ENCODE data around the gene WDFY2.

The WDFY2 gene

GRCh38 chr13:51674276-51674675 is 90.0 kb downstream of the WDFY2 start:
- Histone ChIP-seq H3K9me3 (ENCODE audit: insufficient read depth, low read depth, low read length) (no peaks in the 10 kb centered on the region), H3F3A (ENCODE audit: low read depth) (no peaks in the 10 kb centered on the region), H3K79me2 (ENCODE audit: insufficient read depth, low read length) (peaks cover 33% of the 10 kb centered on the region), H3K9ac (ENCODE audit: low read depth, low read length, poor library complexity, severe bottlenecking) (no peak overlapping the region), H3K4me1 (ENCODE audit: insufficient read depth, low read length, poor library complexity, severe bottlenecking) (peaks cover 21% of the 10 kb centered on the region), H3K36me3 (ENCODE audit: insufficient read depth, low read length) (peaks cover 5% of the 10 kb centered on the region; the same call in 1 of the 2 replicates), H2AFZ (ENCODE audit: low read length) (no peak overlapping the region), H3K9me2 (replicated peaks; ENCODE audit: low read depth, low read length) (no peaks in the 10 kb centered on the region), H4K20me1 (ENCODE audit: insufficient read depth, low read length, poor library complexity, severe bottlenecking) (no peaks in the 10 kb centered on the region), H3K4me2 (ENCODE audit: low read depth, low read length, poor library complexity, severe bottlenecking) (no peak overlapping the region), H3K27me3 (ENCODE audit: insufficient read depth, low read length, poor library complexity, severe bottlenecking) (no peaks in the 10 kb centered on the region), H3K4me3 (ENCODE audit: low read length, poor library complexity, severe bottlenecking) (no peak overlapping the region)
- TF ChIP-seq EZH2phosphoT487 (IDR thresholded peaks at IDR 0.05; ENCODE audit: borderline replicate concordance) (no peak), CTCF (conservative IDR thresholded peaks at IDR 0.05; ENCODE audit: low read length) (no peak)

GRCh38 chr13:51675385-51675784 is 91.1 kb downstream of the WDFY2 start:
- Histone ChIP-seq H3K9ac (ENCODE audit: low read depth, low read length, poor library complexity, severe bottlenecking) (no peak overlapping the region), H3K9me3 (ENCODE audit: insufficient read depth, low read depth, low read length) (no peaks in the 10 kb centered on the region), H4K20me1 (ENCODE audit: insufficient read depth, low read length, poor library complexity, severe bottlenecking) (no peaks in the 10 kb centered on the region), H3K27me3 (ENCODE audit: insufficient read depth, low read length, poor library complexity, severe bottlenecking) (no peaks in the 10 kb centered on the region), H3K4me1 (ENCODE audit: insufficient read depth, low read length, poor library complexity, severe bottlenecking) (peaks cover 10% of the 10 kb centered on the region), H3F3A (ENCODE audit: low read depth) (no peaks in the 10 kb centered on the region), H3K4me3 (ENCODE audit: low read length, poor library complexity, severe bottlenecking) (no peak overlapping the region), H3K9me2 (replicated peaks; ENCODE audit: low read depth, low read length) (no peaks in the 10 kb centered on the region), H2AFZ (ENCODE audit: low read length) (no peak overlapping the region), H3K79me2 (ENCODE audit: insufficient read depth, low read length) (peaks cover 30% of the 10 kb centered on the region), H3K36me3 (ENCODE audit: insufficient read depth, low read length) (peaks cover 5% of the 10 kb centered on the region; the same call in 1 of the 2 replicates), H3K4me2 (ENCODE audit: low read depth, low read length, poor library complexity, severe bottlenecking) (no peak overlapping the region)
- no peak for TF ChIP-seq EZH2phosphoT487 (IDR thresholded peaks at IDR 0.05; ENCODE audit: borderline replicate concordance)
- no peak for TF ChIP-seq CTCF (conservative IDR thresholded peaks at IDR 0.05; ENCODE audit: low read length)

GRCh38 chr13:51675877-51676276 is 91.6 kb downstream of the WDFY2 start:
- no peak overlapping the region for H3K4me3 ChIP-seq (ENCODE audit: low read length, poor library complexity, severe bottlenecking)
- no peak overlapping the region for H2AFZ ChIP-seq (ENCODE audit: low read length)
- no peaks in the 10 kb centered on the region for H3K9me3 ChIP-seq (ENCODE audit: insufficient read depth, low read depth, low read length)
- no peaks in the 10 kb centered on the region for H3K27me3 ChIP-seq (ENCODE audit: insufficient read depth, low read length, poor library complexity, severe bottlenecking)
- H4K20me1 ChIP-seq (ENCODE audit: insufficient read depth, low read length, poor library complexity, severe bottlenecking), result no peaks in the 10 kb centered on the region
- TF ChIP-seq CTCF (conservative IDR thresholded peaks at IDR 0.05; ENCODE audit: low read length), result no peak
- TF ChIP-seq EZH2phosphoT487 (IDR thresholded peaks at IDR 0.05; ENCODE audit: borderline replicate concordance), result no peak
- no peaks in the 10 kb centered on the region for H3K9me2 ChIP-seq (replicated peaks; ENCODE audit: low read depth, low read length)
- no peaks in the 10 kb centered on the region for H3F3A ChIP-seq (ENCODE audit: low read depth)
- no peak overlapping the region for H3K9ac ChIP-seq (ENCODE audit: low read depth, low read length, poor library complexity, severe bottlenecking)
- peaks cover 5% of the 10 kb centered on the region; the same call in 1 of the 2 replicates for H3K36me3 ChIP-seq (ENCODE audit: insufficient read depth, low read length)
- peaks cover 8% of the 10 kb centered on the region for H3K4me1 ChIP-seq (ENCODE audit: insufficient read depth, low read length, poor library complexity, severe bottlenecking)
- H3K79me2 ChIP-seq (ENCODE audit: insufficient read depth, low read length), result peaks cover 29% of the 10 kb centered on the region
- no peak overlapping the region for H3K4me2 ChIP-seq (ENCODE audit: low read depth, low read length, poor library complexity, severe bottlenecking)
